ENCODE results near the gene TBC1D8B.

GRCh38 chrX:106811131-106811910, 8.8 kb downstream of the TBC1D8B start:
- no peak for TF ChIP-seq CTCF (IDR thresholded peaks at IDR 0.05)
- TF ChIP-seq EZH2phosphoT487 (IDR thresholded peaks at IDR 0.05), result no peak

Data from neural progenitor cell (in vitro differentiated cells).